ENCODE measurements around the gene WDR35. TPM values are rescaled to one million over a fixed set of nuclear protein-coding genes. Genes with fewer than 3 reads are reported as not detected.
A peak's percentile ranks its signal among the peaks of the same experiment; 100 is the strongest.
"Not testable (repeated sequence)": the region's sequence is repeated elsewhere in the genome, so short reads cannot be mapped to it uniquely, and the experiment has no call there.

Gene WDR35
- polyA plus RNA-seq, 3 donors = 26.7 to 30.7 (median 30.6) TPM

- DNase-seq (ENCODE audit: extremely low read depth in 1 of 11, low read depth in 9 of 11, low spot score in 4 of 11) = peak; percentile 88 to 98 (median 93)
These were observed 88.3 kb downstream of the WDR35 start, which contains the start of gene TTC32 for GRCh38 chr2:19901442-19902215. Gene TTC32 (minus strand): TSS chr2:19901983. CDS start chr2:19901854, 129 bp downstream.

DNA sequence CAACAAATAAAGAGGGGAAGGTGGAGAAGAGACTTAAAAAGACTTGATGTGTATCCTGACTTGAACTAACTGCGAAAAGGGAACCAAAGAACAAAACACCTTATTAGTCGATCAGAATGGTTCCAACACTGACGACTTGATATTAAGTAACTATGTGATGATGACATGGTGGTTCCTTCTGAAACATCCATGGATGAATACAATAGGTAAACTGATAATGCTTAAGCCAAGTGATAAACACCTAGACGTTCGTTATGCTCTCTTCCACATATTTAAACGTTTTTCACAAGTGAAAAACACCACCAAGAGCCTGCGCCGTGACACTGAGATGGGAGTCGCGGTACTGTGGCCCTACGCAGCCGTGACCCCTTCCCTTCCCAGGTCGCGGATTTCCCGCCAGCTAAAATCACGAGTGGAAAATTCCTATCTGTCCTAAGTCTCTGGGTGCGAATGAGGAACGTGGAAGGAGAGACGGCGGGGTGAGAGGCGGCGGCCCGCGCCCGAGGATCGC is 88.9 kb downstream of the WDR35 start:
- DNase-seq (ENCODE audit: extremely low read depth in 1 of 11, low read depth in 9 of 11, low spot score in 4 of 11) = peak in 4 of 11 donors; percentile 15 to 42 (median 28)

DNA sequence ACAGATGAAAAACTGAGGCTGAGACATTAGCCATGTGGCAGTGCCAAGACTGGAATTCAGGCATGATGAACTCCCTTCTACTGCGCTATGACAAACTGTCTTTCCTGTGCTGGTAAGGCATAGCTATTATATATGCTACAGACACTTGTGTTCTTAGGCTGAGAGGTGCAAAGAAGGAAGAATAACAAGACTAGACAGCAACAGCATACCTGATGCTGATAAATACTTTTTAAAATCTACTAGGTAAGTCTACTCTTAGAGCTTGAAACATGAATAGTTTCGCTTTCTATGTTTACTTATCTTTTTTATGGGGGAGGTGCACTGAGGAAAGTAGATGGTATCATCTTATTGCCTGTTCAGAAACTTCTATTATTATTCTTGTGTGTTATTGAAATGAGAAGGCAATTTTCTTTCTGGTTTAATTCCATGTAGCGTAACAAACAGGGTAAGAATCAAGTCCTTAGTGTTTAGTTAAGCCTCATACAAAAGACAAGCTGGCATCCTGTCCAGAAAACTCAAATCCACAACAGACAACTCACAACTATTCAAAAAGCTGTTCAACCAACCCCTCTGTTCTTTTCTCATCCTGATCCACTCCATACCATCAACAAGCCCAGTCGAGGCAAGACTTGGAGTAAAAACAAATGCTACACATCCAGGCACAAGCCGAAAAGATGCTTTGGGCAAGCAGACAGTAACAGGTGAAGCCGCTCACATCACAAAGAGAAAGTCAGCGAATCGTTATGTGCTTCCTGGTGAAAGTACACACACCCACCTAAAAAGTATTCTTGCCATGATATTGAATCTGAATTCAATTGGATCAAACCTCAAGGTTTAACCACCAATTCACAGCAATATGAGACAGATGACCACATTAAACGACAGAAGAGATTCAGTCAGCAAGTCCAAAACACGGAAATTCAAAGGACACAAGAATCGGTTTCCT is 89.6 kb downstream of the WDR35 start:
- peak in 4 of 11 donors; percentile 1 to 35 (median 12) for DNase-seq (ENCODE audit: extremely low read depth in 1 of 11, low read depth in 9 of 11, low spot score in 4 of 11)

DNA sequence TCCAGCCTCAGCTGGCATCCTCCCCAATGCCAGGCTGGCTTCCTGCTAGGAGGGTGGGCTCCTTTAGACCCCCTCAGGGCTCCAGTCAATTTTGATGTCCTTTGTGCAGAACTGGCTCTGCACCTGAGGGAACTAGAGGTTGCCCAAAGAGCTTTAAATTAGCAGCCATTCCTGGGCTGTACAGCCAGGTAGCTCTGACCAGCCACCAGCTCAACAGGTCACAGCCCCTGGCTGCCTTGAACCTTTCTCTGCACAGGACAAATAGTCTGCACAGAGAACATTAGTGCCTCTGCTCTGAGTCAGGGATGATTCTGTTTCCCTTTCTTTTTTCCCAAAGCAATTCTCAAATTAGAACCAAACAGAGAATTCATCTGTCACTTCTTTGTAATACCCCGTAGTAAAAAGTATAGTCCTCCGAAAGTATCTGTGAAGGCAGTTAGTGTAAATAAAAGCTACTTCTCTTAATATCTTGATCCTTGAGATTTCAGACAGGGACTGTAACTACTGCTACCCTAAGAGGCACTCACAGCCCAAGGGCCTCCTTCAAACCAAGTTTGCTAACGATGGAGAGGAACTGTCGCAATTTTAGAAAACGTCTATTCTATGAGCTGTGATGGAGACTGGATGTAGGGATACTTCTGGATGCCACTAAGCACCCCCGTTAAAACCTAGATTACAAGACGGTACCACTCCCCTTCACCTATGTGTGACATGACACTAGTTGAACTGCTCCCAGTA is 91.1 kb downstream of the WDR35 start:
- DNase-seq (ENCODE audit: extremely low read depth in 1 of 11, low read depth in 9 of 11, low spot score in 4 of 11) = no peak

- DNase-seq (ENCODE audit: extremely low read depth in 1 of 11, low read depth in 9 of 11, low spot score in 4 of 11) = no peak
These were observed 92.2 kb downstream of the WDR35 start for GRCh38 chr2:19897623-19898245.

DNA sequence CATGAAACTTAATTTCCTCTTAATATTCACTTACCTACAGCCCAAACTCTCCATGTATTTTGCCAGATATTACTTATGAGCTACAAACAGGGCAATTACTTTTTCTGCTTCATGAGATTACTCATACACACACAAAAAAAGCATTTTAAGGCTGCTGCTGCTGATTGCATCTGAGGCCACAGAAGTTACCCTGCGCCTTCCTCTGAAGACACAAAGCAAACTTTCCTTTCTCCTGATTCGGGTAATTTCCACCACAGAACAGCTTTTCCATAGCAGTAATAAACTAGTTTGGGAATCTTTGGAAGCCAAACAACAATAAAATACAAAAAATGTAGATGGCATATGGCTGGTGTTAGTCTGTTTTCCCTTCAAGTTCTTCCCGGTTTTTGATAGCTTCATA is 94.4 kb downstream of the WDR35 start:
- DNase-seq (ENCODE audit: extremely low read depth in 1 of 11, low read depth in 9 of 11, low spot score in 4 of 11) = no peak

- DNase-seq (ENCODE audit: extremely low read depth in 1 of 11, low read depth in 9 of 11, low spot score in 4 of 11) = no peak
These were observed 95.6 kb downstream of the WDR35 start for GRCh38 chr2:19894134-19894792.

DNA sequence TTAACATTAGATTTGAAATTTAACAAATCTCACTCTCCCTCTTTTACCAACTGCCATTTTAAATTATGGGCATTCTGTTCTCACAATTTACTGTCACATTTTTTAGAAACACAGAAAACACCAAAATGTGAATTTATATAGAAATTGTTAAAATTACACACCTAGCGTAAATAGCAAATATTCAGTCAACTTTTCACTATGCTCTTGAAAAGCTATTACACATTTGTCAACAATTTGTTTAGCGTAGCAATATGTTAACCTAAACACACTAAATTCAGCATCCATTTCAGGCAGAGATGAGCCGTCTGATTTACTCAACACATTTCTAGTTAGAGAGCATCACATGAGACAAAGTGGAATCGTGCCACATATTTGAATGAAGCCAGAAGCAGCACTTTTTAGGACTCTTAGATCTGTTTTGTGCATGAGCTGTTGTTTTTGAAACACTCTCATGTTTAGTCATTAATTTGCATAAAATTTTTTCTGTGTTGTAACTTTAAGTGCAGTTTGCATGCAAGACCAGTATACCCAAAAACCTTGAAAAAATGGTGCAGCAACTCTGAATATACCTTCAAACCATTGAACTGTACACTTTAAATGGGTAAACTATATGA is 96.3 kb downstream of the WDR35 start:
- no peak for DNase-seq (ENCODE audit: extremely low read depth in 1 of 11, low read depth in 9 of 11, low spot score in 4 of 11)

GRCh38 chr2:19891971-19892370 is 97.9 kb downstream of the WDR35 start:
- not testable (repeated sequence) for DNase-seq (ENCODE audit: extremely low read depth in 1 of 11, low read depth in 9 of 11, low spot score in 4 of 11)

GRCh38 chr2:19890104-19890503 is 99.8 kb downstream of the WDR35 start:
- DNase-seq (ENCODE audit: extremely low read depth in 1 of 11, low read depth in 9 of 11, low spot score in 4 of 11) = no peak

DNA sequence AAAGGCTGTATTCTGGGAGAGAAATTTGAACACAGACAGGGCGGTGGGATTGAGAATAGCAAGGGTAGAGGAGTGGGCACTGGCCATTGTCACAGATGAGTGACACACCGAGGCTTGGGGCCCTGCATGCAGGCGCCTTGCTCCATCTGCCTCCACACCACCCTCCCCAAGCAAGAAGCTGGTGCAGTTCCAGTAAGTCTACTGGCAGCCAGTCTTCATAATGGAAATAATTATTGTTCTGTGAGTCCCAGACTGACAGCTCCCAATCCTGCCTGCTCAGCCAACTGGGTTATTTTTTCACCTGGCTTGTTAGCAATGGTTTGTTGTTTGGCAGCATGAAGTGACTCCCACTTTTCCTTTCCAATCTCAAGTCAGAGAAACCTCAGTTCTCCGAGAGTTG is 101.1 kb downstream of the WDR35 start:
- DNase-seq (ENCODE audit: extremely low read depth in 1 of 11, low read depth in 9 of 11, low spot score in 4 of 11) = no peak

GRCh38 chr2:19887510-19887909 is 102.4 kb downstream of the WDR35 start:
- DNase-seq (ENCODE audit: extremely low read depth in 1 of 11, low read depth in 9 of 11, low spot score in 4 of 11) = no peak

GRCh38 chr2:19886261-19886660 is 103.6 kb downstream of the WDR35 start:
- no peak for DNase-seq (ENCODE audit: extremely low read depth in 1 of 11, low read depth in 9 of 11, low spot score in 4 of 11)

GRCh38 chr2:19885791-19886190 is 104.1 kb downstream of the WDR35 start:
- DNase-seq (ENCODE audit: extremely low read depth in 1 of 11, low read depth in 9 of 11, low spot score in 4 of 11) = no peak

GRCh38 chr2:19883971-19884720 is 105.8 kb downstream of the WDR35 start:
- DNase-seq (ENCODE audit: extremely low read depth in 1 of 11, low read depth in 9 of 11, low spot score in 4 of 11) = no peak

DNA sequence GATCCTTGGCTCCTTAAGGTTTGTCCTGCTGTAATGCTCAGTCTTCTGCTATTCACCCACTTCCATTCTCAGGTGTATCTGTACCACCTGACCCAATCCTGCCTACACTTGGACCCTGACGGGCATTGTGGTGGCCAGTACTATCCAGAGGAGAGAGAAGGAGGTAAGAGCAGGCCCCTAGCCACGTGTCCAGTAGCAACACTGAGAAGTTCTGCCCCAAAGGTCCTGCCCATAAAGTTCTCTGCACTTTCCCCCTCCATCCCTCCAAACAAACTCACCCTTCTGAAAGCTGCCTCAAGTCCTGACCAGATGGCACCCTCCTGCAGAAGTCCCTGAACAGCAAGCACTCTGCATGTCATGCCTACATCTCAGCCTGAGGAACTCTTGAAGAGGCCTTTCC is 106.4 kb downstream of the WDR35 start:
- no peak for DNase-seq (ENCODE audit: extremely low read depth in 1 of 11, low read depth in 9 of 11, low spot score in 4 of 11)

DNA sequence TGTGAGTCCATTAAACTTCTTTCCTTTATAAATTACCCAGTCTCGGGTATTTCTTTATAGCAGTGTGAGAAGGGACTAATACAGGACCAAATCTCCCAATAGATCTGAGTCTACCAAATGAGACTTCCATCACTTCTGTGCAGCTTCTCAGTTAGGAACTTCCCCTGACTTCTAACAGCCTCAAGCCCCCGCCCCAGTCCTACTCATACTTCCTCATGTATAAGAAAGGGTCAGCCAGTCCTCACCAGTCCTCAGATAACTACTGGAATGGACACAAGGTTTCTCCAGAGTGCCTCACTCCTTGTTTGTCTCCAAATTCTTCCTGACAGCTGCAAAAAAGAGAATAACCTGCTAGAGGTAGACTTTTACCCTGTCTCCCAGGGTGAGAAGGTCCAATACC is 107.6 kb downstream of the WDR35 start:
- no peak for DNase-seq (ENCODE audit: extremely low read depth in 1 of 11, low read depth in 9 of 11, low spot score in 4 of 11)
